ENCODE measurements around the gene TTLL11.

Gene TTLL11

DNA sequence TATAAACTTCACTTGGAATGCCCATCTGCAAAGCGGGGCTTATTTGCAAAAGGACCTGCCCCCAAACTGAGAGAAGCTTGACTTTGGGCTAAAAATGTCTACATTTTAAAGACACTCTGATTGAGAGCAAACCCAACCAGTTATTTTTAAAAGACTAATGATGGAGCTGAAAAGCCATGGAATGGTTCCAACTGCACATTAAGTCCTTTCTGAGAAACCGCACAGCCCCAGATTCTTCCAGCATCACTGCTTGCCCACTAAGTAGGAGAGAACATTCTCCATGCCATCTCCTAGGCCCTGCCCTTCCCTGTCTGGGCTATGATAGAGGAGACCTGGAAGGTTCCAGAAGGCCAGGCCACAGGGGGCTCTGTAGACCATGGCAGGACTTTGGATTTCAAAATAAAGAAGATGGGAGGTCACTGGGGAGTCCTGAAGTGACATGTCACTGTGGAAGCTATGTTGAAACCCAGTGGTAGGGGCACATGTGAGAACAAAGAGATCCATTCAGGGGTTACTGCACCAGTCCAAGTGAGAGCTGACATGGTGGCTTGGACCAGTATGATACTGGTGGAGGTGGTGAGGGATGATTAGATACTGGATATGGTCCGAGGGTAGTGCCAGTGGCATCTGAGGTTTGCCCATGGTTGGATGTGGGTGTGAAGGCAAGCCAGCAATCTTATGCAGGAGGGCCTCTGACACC lies 262.5 kb downstream of the TTLL11 start:
- DNase-seq (ENCODE audit: low spot score) = no peak

GRCh38 chr9:121827251-121827967 lies 265.7 kb downstream of the TTLL11 start:
- no peak for DNase-seq (ENCODE audit: low spot score)

GRCh38 chr9:121826711-121827110 lies 266.4 kb downstream of the TTLL11 start:
- DNase-seq (ENCODE audit: low spot score) = no peak

- DNase-seq (ENCODE audit: low spot score) = no peak
These were observed 267.9 kb downstream of the TTLL11 start for GRCh38 chr9:121825031-121825691.

- DNase-seq (ENCODE audit: low spot score) = no peak
These were observed 268.5 kb downstream of the TTLL11 start for GRCh38 chr9:121824651-121825030.

- DNase-seq (ENCODE audit: low spot score) = no peak
These were observed 269.5 kb downstream of the TTLL11 start for GRCh38 chr9:121823451-121824169.

- no peak for DNase-seq (ENCODE audit: low spot score)
These were observed 270.7 kb downstream of the TTLL11 start for GRCh38 chr9:121822093-121823085.

- no peak for DNase-seq (ENCODE audit: low spot score)
These were observed 271.8 kb downstream of the TTLL11 start for GRCh38 chr9:121821326-121821725.

DNA sequence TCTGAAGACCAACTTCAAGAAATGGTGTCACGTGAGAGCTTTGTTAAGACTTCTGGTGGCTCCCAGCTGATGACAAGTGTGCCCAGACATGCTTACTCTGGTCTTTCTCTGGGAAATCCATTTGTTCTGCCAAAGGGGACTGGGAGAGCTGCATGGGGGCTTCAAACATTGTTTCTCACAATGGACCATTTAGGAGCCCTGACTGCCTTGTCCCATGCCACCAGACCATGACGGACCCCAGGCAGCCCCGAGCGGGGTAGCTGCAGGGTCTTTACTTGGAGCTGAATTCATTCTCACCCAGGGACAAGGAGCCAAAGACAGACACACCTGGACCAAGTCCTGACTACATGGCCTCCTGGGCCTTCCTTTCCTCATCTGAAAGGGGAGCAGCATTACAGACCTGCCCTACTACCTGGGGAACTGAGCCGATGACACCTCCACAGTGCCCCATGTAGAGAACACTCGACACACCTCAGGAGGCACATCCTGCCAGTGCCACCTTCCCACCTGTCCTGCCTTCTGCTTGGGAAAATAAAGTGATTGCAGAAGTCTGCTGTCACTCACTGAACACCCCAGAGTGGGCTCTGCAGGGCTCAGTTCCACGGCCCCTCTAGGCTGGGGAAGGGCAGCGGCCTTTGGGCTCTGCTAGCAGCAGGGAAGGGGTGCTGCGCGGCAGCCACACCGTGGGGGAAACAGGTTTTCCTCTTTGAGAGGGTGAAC lies 272.7 kb downstream of the TTLL11 start:
- DNase-seq (ENCODE audit: low spot score) = no peak

DNA sequence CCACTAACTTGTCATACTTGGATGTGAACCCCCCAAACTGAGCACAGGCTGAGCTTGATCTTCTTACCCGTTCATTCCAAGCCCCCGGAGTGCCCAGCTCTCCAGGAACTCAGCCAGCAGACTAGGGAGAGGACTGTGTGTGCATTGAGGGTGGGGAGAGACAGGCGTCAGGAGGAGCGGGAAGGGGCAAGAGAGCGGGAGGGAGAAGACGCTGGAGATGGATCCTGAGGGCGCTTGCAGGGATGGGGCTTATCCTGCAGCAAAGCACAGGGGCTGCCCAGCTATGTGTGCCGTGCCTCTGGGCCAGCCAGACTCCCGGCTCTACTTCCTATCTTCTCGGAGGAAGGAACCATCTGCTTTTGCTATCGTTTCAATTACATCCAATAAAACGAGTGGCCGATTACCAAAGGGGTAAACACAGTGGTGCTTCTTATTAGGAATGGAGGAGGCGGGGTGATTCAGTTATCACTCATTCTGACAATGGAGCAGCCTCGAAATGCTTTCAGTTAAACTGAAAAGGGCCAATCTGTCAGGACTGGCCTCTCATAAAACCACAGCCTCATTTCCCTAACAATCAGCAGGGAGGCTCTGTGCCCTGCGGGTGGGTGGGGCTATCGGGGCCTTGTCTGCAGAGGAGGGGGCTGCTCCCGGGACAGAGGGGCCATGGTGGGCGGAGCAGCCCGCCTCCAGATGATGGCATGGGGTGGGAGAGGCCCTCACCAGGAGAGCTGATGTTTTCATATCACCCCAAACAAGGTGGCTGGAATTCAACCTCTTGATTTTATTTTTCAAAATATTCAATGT lies 273.5 kb downstream of the TTLL11 start:
- no peak for DNase-seq (ENCODE audit: low spot score)

- no peak for DNase-seq (ENCODE audit: low spot score)
These were observed 274.2 kb downstream of the TTLL11 start for GRCh38 chr9:121818841-121819427.

DNA sequence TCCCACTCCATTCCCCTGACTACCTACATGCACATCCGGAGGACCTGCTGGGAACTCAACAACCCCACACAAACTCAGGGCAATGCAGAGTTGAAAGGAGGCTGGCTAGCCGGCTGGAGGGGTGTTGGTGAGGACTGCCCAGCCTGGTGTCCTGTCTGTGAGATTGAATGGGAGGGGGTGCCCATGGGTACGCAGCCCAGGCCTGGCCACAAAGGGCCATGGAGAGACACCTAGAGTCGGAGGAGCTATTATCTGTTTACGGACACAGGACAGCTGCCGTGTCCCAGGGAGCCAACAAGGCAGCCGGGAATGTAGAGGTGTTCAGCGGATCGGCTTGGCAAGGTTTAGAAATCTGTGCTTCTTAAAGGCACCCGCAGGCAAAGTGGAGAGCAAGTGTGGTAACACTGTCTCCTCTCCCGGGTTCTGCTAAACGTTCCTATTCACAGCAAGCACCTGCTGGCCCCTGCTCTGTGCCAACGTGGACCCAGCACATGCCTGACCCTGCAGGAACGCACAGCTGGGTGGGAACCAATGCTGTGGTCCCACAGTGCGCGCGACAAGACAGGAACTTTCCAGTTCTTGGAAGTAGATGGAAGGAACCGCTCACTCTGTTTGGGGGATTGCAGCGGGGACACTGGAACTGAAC lies 275.0 kb downstream of the TTLL11 start:
- DNase-seq (ENCODE audit: low spot score) = no peak

- DNase-seq (ENCODE audit: low spot score) = no peak
These were observed 275.6 kb downstream of the TTLL11 start for GRCh38 chr9:121817476-121817875.

- DNase-seq (ENCODE audit: low spot score) = no peak
These were observed 276.2 kb downstream of the TTLL11 start for GRCh38 chr9:121816845-121817450.

- no peak for DNase-seq (ENCODE audit: low spot score)
These were observed 276.7 kb downstream of the TTLL11 start for GRCh38 chr9:121816449-121816817.

DNA sequence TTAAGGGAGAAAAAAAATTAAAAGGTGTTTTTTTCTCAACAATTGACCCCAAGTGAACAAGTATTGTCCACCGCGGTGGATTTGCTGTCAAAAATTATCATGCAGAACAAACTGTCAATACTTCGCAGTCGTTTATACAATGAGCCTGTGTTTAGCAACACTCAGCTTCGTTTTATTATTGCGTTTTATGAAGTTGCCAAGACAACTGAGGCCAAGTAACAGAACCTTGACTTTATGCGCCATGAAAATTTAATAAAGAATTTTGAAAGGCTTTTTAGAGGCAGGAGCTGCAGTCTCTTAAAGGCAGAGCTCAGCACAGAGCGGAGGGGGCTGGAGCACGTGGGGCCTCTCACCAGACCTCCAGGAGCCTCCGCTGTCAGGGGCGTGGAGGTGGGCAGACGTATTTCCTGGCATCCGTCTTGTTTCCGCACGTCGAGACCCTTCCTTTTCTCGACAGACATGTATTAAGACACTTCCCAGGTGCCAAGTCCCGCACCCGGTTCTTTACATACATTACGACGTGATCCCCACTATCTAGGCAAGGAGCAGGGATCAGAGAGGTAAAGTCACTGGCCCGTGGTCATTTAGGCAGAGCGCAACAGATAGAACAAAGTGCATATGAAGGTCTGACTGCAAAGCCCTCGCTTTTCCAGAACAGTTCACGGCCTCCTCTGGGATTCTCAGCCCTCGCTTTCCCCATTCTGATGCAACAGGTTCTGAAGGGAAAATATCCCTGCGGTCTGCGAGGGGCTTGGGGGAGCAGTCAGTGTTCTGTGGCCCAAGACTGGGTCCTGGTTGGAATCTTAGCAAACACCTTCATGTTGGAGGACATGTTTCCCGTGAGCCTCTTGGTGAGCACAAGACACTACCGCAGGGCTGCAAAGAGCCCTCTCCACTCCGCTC lies 277.3 kb downstream of the TTLL11 start:
- DNase-seq (ENCODE audit: low spot score) = no peak

- no peak for DNase-seq (ENCODE audit: low spot score)
These were observed 278.0 kb downstream of the TTLL11 start for GRCh38 chr9:121815084-121815483.
